ENCODE results near the gene HNF4A.

HNF4A gene

DNA sequence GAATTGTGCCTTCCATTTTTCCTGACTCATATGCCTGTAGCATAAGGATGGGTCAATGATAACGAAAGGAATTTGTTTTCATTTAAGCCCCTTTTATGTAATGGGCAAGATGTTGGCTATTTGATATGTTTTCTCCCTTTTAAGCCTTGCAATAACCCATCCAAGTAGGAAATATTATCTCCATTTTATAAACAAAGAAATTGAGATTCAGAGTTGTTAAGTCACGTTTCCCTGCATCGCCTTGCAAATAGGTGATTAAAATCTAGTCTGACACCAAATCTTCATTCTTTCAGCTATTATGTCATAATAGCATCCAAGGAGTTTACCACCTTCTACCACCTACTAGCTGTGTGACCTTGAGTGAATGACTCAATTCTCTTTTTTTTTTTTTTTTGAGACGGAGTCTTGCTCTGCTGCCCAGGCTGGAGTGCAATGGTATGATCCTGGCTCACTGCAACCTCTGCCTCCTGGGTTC, 7.0 kb downstream of the HNF4A start:
- H3K9ac ChIP-seq (ENCODE audit: low read depth, low read length): no peak overlapping the region

DNA sequence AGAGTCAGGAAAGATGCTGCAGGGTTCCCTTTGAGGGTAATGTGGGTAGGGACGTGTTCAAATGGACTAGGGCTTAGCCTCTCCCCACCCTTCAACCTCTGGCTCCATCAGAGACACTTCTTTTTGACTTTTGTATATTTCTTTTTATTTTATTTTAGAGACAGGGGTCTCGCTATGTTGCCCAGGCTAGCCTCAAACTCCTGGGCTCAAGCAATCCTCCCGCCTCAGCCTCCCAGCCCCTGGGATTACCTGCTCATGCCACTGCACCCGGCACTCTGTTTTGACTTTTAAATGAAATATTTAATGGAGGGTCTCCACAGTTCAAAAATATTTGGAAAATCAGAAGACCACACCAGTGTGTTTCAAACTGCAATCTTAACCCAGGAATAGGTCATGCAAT, 8.6 kb downstream of the HNF4A start:
- Histone ChIP-seq H3K4me3 (ENCODE audit: low read depth, low read length) (no peak overlapping the region), H3K27ac (ENCODE audit: low read depth, low read length) (no peak overlapping the region), H3K9me3 (ENCODE audit: control insufficient read depth, insufficient read depth, low read length) (no peaks in the 10 kb centered on the region), H3K9ac (ENCODE audit: low read depth, low read length) (no peak overlapping the region), H3K27me3 (ENCODE audit: control insufficient read depth, insufficient read depth, low read length) (no peaks in the 10 kb centered on the region; the same call in 1 of the 2 replicates), H3K4me1 (ENCODE audit: control insufficient read depth, insufficient read depth, low read length) (no peaks in the 10 kb centered on the region), H3K36me3 (ENCODE audit: control insufficient read depth, insufficient read depth, low read length) (no peaks in the 10 kb centered on the region)

More for the DNA sequence above, 7.0 kb downstream of the HNF4A start:
- Histone ChIP-seq H3K27ac (ENCODE audit: low read depth, low read length) (no peak overlapping the region), H3K4me3 (ENCODE audit: low read depth, low read length) (no peak overlapping the region), H3K36me3 (ENCODE audit: control insufficient read depth, insufficient read depth, low read length) (no peaks in the 10 kb centered on the region), H3K9me3 (ENCODE audit: control insufficient read depth, insufficient read depth, low read length) (no peaks in the 10 kb centered on the region), H3K4me1 (ENCODE audit: control insufficient read depth, insufficient read depth, low read length) (no peaks in the 10 kb centered on the region), H3K27me3 (ENCODE audit: control insufficient read depth, insufficient read depth, low read length) (no peaks in the 10 kb centered on the region; the same call in 1 of the 2 replicates)

DNA sequence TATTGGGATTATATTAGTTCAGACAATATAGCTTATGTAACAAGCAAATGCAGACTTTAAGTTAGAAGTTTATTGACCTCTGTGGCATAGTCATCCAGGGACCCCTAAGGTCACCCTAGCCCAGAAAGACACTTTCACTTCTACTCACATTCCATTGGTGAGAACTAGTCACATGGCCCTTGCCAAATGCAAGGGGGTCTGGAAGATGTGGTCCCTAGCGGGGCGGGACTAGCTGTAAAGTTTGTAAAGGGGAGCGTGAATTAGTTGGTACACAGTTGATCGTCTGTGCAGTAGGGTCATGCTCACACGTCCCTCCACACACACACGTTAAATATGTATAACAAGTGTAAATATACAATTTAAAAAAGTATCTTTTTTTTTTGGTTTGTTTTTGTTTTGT, 9.3 kb downstream of the HNF4A start:
- H3K9ac ChIP-seq (ENCODE audit: low read depth, low read length): no peak overlapping the region
- H3K36me3 ChIP-seq (ENCODE audit: control insufficient read depth, insufficient read depth, low read length): no peaks in the 10 kb centered on the region
- H3K4me1 ChIP-seq (ENCODE audit: control insufficient read depth, insufficient read depth, low read length): no peaks in the 10 kb centered on the region
- H3K4me3 ChIP-seq (ENCODE audit: low read depth, low read length): no peak overlapping the region
- H3K27ac ChIP-seq (ENCODE audit: low read depth, low read length): no peak overlapping the region
- H3K9me3 ChIP-seq (ENCODE audit: control insufficient read depth, insufficient read depth, low read length): no peaks in the 10 kb centered on the region
- H3K27me3 ChIP-seq (ENCODE audit: control insufficient read depth, insufficient read depth, low read length): no peaks in the 10 kb centered on the region; the same call in 1 of the 2 replicates

DNA sequence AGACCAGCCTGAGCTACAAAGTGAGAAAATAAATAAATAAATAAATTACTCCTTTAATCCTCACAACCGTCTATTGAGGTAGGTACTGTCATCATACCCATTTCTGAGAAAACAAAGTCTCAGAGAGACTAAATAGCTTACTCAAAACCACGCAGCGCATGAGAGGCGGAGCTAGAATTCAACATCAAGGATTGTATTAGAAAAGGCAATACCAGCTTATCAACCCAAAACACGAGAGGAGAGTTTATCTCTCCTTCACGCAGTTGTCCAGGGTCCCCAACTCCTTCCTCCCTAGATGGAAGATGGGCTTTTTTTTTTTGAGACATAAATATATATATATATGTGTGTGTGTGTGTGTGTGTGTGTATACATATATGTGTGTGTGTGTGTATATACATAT, 12.2 kb downstream of the HNF4A start:
- no peaks in the 10 kb centered on the region for H3K9me3 ChIP-seq (ENCODE audit: control insufficient read depth, insufficient read depth, low read length)
- no peaks in the 10 kb centered on the region; the same call in 1 of the 2 replicates for H3K4me1 ChIP-seq (ENCODE audit: control insufficient read depth, insufficient read depth, low read length)
- H3K27me3 ChIP-seq (ENCODE audit: control insufficient read depth, insufficient read depth, low read length): no peaks in the 10 kb centered on the region
- no peak overlapping the region for H3K9ac ChIP-seq (ENCODE audit: low read depth, low read length)
- no peak overlapping the region for H3K27ac ChIP-seq (ENCODE audit: low read depth, low read length)
- H3K36me3 ChIP-seq (ENCODE audit: control insufficient read depth, insufficient read depth, low read length): no peaks in the 10 kb centered on the region
- H3K4me3 ChIP-seq (ENCODE audit: low read depth, low read length): no peak overlapping the region

DNA sequence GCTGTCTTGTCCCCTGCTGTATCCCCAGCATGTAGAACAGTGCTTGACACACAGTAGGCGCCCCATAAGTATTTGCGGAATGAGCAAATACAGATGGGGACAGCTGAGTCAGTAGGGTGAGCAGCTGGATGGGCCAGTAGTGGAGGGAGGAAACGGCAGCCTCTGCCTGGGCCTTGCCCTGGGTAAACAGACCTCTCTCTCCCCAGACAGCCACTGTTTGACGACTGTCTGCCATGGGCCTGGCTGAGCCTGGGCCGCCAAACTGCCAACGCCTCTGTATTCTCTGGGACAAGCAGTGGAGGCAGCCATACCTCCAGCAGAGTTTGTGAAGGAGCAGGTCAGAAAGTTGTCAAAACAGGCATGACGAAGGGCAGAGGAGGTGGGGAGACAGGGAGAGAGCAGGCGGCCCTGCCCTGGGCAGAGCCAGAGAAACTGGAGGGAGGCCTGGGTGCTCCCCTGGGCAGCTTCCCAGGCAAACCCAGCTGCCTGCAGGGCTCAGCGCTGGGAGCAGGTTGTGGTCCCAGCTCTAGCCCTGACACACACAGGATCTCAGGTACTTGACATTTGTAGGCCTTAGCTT, 15.2 kb downstream of the HNF4A start:
- Histone ChIP-seq H3K27me3 (ENCODE audit: control insufficient read depth, insufficient read depth, low read length) (no peaks in the 10 kb centered on the region), H3K9ac (ENCODE audit: low read depth, low read length) (no peak overlapping the region), H3K4me3 (ENCODE audit: low read depth, low read length) (no peak overlapping the region), H3K9me3 (ENCODE audit: control insufficient read depth, insufficient read depth, low read length) (no peaks in the 10 kb centered on the region), H3K27ac (ENCODE audit: low read depth, low read length) (peak overlapping the region; percentile 75), H3K36me3 (ENCODE audit: control insufficient read depth, insufficient read depth, low read length) (no peaks in the 10 kb centered on the region), H3K4me1 (ENCODE audit: control insufficient read depth, insufficient read depth, low read length) (no peaks in the 10 kb centered on the region; the same call in 1 of the 2 replicates)

DNA sequence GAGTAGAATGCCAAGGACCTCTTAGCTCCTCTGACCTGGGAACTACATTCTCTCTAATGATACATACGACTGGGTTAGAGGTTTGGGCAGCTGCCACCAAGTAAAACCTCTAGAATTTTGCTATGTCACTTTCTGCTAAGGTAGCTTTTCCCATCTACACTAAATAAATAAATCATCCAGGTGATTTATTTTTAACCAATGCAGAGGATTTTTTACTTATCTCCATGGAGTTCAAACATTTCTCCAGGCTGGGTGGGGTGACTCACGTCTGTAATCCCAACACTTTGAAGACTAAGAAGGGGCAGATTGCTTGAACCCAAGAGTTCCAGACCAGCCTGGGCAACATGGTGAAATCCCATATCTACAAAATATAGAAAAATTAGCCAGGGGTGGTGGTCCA, 27.1 kb downstream of the HNF4A start:
- Histone ChIP-seq H3K9me3 (ENCODE audit: control insufficient read depth, insufficient read depth, low read length) (no peaks in the 10 kb centered on the region), H3K27me3 (ENCODE audit: control insufficient read depth, insufficient read depth, low read length) (no peaks in the 10 kb centered on the region), H3K4me3 (ENCODE audit: low read depth, low read length) (no peak overlapping the region), H3K4me1 (ENCODE audit: control insufficient read depth, insufficient read depth, low read length) (no peaks in the 10 kb centered on the region), H3K9ac (ENCODE audit: low read depth, low read length) (no peak overlapping the region), H3K36me3 (ENCODE audit: control insufficient read depth, insufficient read depth, low read length) (no peaks in the 10 kb centered on the region), H3K27ac (ENCODE audit: low read depth, low read length) (no peak overlapping the region)

DNA sequence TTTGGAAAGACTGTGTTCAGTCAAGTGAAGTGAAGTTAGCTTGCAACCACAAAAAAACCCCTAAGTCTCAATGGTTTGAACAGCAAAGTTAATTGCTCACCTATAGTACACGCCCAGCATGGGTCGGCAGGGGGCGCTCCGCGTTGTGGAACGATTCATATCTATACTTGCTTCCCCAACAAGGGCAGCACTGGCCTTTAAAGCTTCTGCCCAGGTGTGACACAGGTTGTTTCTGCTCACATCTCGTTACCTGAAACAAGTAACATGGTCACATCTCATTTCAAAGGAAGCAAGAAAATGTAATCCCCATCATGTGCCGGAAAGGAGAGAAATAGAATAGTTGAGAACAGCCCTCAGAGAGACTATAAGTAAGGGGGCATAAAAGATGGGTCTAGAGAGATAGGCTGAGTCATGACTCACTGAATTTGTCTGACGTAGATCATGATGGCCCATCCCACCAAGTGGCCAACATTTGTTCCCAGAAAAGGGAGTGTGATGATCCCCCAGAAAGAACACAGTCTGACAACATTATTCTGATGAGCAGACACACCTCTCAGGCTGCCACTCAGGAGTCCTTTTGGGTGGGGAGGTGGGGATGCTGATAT, 29.0 kb downstream of the HNF4A start:
- Histone ChIP-seq H3K36me3 (ENCODE audit: control insufficient read depth, insufficient read depth, low read length) (no peaks in the 10 kb centered on the region), H3K4me1 (ENCODE audit: control insufficient read depth, insufficient read depth, low read length) (no peaks in the 10 kb centered on the region), H3K27ac (ENCODE audit: low read depth, low read length) (no peak overlapping the region)

DNA sequence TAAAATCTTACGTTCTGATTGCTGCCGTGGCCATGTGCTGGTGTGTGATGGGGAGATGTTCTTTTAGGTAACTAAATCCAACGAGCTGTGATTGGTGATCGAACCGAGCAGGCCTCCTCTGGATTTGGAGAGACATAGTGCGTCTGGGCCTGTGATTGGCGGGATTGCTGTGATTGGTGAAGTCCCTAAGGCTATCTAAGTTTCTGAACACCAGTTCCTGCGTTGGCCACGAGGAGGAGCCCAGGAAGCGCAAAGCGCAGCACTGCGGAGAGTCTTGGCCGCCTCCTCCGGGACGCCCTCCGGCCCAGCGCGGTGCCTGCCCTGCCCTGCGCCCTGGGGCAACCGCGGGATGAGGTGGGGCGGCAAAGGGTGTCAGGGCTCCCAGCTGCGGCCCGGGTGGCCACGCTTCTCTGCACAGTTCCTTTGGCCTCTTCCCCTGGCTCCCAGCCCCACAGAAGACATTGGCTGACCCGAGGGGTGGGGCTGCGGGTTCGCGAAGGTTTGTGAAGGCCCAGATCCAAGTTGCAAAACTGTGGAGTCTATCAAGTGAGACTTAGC, 33.0 kb downstream of the HNF4A start:
- Histone ChIP-seq H3K9ac (ENCODE audit: low read depth, low read length) (no peak overlapping the region), H3K4me3 (ENCODE audit: low read depth, low read length) (peak overlapping the region; percentile 45; the same call in 1 of the 2 replicates), H3K4me1 (ENCODE audit: control insufficient read depth, insufficient read depth, low read length) (no peaks in the 10 kb centered on the region), H3K36me3 (ENCODE audit: control insufficient read depth, insufficient read depth, low read length) (no peaks in the 10 kb centered on the region), H3K27me3 (ENCODE audit: control insufficient read depth, insufficient read depth, low read length) (peaks cover 5% of the 10 kb centered on the region), H3K9me3 (ENCODE audit: control insufficient read depth, insufficient read depth, low read length) (no peaks in the 10 kb centered on the region), H3K27ac (ENCODE audit: low read depth, low read length) (no peak overlapping the region)

More for the DNA sequence above, 29.0 kb downstream of the HNF4A start:
- Histone ChIP-seq H3K4me3 (ENCODE audit: low read depth, low read length) (no peak overlapping the region), H3K27me3 (ENCODE audit: control insufficient read depth, insufficient read depth, low read length) (peaks cover 5% of the 10 kb centered on the region), H3K9ac (ENCODE audit: low read depth, low read length) (no peak overlapping the region), H3K9me3 (ENCODE audit: control insufficient read depth, insufficient read depth, low read length) (no peaks in the 10 kb centered on the region)

DNA sequence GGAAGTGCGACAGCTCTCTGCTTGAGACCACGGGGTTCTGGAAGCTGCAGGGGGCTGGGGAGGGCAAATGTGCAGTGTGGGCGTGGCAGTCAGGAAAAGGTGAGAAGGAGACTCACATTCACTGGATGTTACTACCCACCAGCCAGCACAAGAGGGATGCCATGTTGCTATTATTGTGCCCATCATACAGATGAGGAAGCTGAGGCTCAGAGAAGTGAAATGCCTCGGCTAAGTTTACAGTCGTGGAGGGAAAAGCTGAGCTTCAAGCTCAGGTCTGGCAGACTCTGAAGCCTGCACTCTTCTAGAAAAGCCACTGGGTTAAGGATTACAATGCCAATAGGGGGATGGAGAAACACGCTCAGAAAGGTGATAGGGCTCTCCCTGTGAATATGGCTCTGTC, 34.4 kb downstream of the HNF4A start:
- H3K9ac ChIP-seq (ENCODE audit: low read depth, low read length): no peak overlapping the region
- H3K36me3 ChIP-seq (ENCODE audit: control insufficient read depth, insufficient read depth, low read length): no peaks in the 10 kb centered on the region
- no peak overlapping the region for H3K27ac ChIP-seq (ENCODE audit: low read depth, low read length)
- H3K27me3 ChIP-seq (ENCODE audit: control insufficient read depth, insufficient read depth, low read length): peaks cover 5% of the 10 kb centered on the region
- H3K4me1 ChIP-seq (ENCODE audit: control insufficient read depth, insufficient read depth, low read length): no peaks in the 10 kb centered on the region
- H3K9me3 ChIP-seq (ENCODE audit: control insufficient read depth, insufficient read depth, low read length): no peaks in the 10 kb centered on the region
- H3K4me3 ChIP-seq (ENCODE audit: low read depth, low read length): no peak overlapping the region

DNA sequence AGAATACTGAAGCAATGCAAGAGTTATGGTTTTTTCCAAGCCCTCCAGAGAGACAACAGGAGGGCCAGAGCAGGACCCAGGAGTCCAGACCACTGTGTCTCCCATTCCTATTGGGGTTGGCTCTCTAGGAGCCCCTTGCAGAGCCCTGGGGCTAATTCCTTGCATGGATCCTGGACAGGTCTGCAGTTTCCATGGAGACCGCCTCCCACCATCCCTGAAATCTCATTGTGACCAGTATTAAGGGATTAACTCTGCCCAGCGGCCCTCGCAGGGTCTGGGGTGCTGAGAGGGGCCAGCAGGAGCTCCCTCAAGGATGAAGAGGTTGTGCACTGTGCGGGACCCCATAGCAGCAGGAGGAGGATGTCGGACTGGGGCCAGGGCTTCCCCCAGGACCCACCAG, 34.8 kb downstream of the HNF4A start:
- Histone ChIP-seq H3K4me3 (ENCODE audit: low read depth, low read length) (no peak overlapping the region), H3K27me3 (ENCODE audit: control insufficient read depth, insufficient read depth, low read length) (peaks cover 5% of the 10 kb centered on the region), H3K4me1 (ENCODE audit: control insufficient read depth, insufficient read depth, low read length) (no peaks in the 10 kb centered on the region), H3K36me3 (ENCODE audit: control insufficient read depth, insufficient read depth, low read length) (no peaks in the 10 kb centered on the region), H3K9ac (ENCODE audit: low read depth, low read length) (no peak overlapping the region), H3K27ac (ENCODE audit: low read depth, low read length) (no peak overlapping the region), H3K9me3 (ENCODE audit: control insufficient read depth, insufficient read depth, low read length) (no peaks in the 10 kb centered on the region)

DNA sequence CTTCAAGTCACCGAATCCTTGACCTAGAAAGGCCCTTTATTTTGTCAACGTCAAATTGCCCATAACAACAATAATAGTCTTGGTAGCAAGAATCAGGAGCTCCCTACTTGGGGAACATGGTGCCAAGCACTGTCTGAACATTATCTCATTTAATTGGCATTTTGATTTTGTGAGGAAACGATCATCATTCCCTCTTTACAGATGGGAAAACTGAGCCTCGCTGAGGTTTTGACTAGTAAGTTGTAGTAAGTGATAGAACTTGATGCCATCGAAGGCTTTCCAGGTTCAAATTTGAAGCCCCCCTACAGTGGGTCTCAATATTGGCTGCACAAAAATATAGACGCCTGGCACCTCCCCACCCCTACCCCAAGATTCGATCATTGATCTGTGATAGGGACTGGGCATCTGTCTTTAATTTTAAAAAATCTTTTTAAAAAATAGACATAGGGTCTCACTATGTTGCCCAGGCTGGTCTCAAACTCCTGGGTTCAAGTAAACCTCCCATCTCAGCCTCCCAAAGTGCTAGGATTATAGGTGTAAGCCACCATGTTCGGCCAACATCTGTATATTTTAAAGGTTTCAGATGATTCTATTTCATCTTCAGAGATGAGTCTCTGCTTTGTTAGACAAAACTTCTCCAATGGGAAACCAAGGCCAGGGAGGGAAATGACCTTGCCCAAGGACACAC, 36.7 kb downstream of the HNF4A start:
- no peaks in the 10 kb centered on the region for H3K4me1 ChIP-seq (ENCODE audit: control insufficient read depth, insufficient read depth, low read length)
- peaks cover 5% of the 10 kb centered on the region for H3K27me3 ChIP-seq (ENCODE audit: control insufficient read depth, insufficient read depth, low read length)
- H3K27ac ChIP-seq (ENCODE audit: low read depth, low read length): no peak overlapping the region
- no peaks in the 10 kb centered on the region for H3K9me3 ChIP-seq (ENCODE audit: control insufficient read depth, insufficient read depth, low read length)
- H3K36me3 ChIP-seq (ENCODE audit: control insufficient read depth, insufficient read depth, low read length): no peaks in the 10 kb centered on the region
- H3K9ac ChIP-seq (ENCODE audit: low read depth, low read length): no peak overlapping the region
- no peak overlapping the region for H3K4me3 ChIP-seq (ENCODE audit: low read depth, low read length)
